Loucy (cell line): ENCODE results near the gene FABP3.

Source experiments
- H2AFZ ChIP-seq: fragments of 200-600 bp; sonication (generic); 2 replicates; pipeline ENCODE4 v1.6.0; 2016; ENCODE audit warnings: antibody characterized with exemption, mild to moderate bottlenecking, low read length, moderate library complexity
- H3F3A ChIP-seq: fragments of 200-600 bp; 2 replicates; pipeline ENCODE4 v1.6.0; 2016; ENCODE audit warnings: antibody characterized with exemption, low read depth, mild to moderate bottlenecking
- H3K27me3 ChIP-seq: fragments of 200-600 bp; sonication (generic); 2 replicates; pipeline ENCODE4 v1.6.1; 2014; ENCODE audit warnings: low read length, mild to moderate bottlenecking; ENCODE audit not compliant: insufficient read depth, poor library complexity, severe bottlenecking
- H3K36me3 ChIP-seq: fragments of 200-600 bp; sonication (generic); 2 replicates; pipeline ENCODE4 v1.6.1; 2016; ENCODE audit warnings: low read length; ENCODE audit not compliant: insufficient read depth
- H3K4me1 ChIP-seq: fragments of 200-600 bp; sonication (generic); 2 replicates; pipeline ENCODE4 v1.5.1; 2014; ENCODE audit warnings: low read length, mild to moderate bottlenecking; ENCODE audit not compliant: insufficient read depth, poor library complexity, severe bottlenecking
- H3K4me2 ChIP-seq: fragments of 200-600 bp; sonication (generic); 2 replicates; pipeline ENCODE4 v1.6.0; 2014; ENCODE audit warnings: antibody characterized with exemption, low read length, low read depth, mild to moderate bottlenecking; ENCODE audit not compliant: poor library complexity, severe bottlenecking
- H3K4me3 ChIP-seq: fragments of 200-600 bp; sonication (generic); 2 replicates; pipeline ENCODE4 v1.5.1; 2014; ENCODE audit warnings: low read length, mild to moderate bottlenecking, mixed read lengths; ENCODE audit not compliant: poor library complexity, severe bottlenecking
- H3K79me2 ChIP-seq: fragments of 200-600 bp; sonication (generic); 2 replicates; pipeline ENCODE4 v1.6.1; 2014; ENCODE audit warnings: low read length; ENCODE audit not compliant: insufficient read depth
- H3K9ac ChIP-seq: fragments of 200-600 bp; sonication (generic); 2 replicates; pipeline ENCODE4 v1.6.0; 2014; ENCODE audit warnings: mild to moderate bottlenecking, low read depth, low read length, moderate library complexity; ENCODE audit not compliant: poor library complexity, severe bottlenecking
- H3K9me2 ChIP-seq: fragments of 200-600 bp; sonication (generic); replicated peaks from 2 replicates; pipeline ENCODE4 v1.6.1; 2016; ENCODE audit warnings: low read depth, low read length, mixed read lengths
- H3K9me3 ChIP-seq: fragments of 200-600 bp; sonication (generic); 2 replicates; pipeline ENCODE4 v1.6.1; 2014; ENCODE audit warnings: mild to moderate bottlenecking, antibody characterized with exemption, low read length, low read depth; ENCODE audit not compliant: insufficient read depth
- H4K20me1 ChIP-seq: fragments of 200-600 bp; sonication (generic); 2 replicates; pipeline ENCODE4 v1.6.0; 2014; ENCODE audit warnings: antibody characterized with exemption, low read length, mild to moderate bottlenecking; ENCODE audit not compliant: insufficient read depth, poor library complexity, severe bottlenecking
- CTCF ChIP-seq: fragments of 200-600 bp; sonication (generic); conservative IDR thresholded peaks from 2 replicates; pipeline ENCODE4 v1.5.1; 2014; ENCODE audit warnings: mild to moderate bottlenecking, antibody characterized with exemption, low read length
- EZH2phosphoT487 ChIP-seq: fragments of 200-600 bp; IDR thresholded peaks from 2 replicates; pipeline ENCODE4 v1.6.1; 2018; ENCODE audit warnings: antibody characterized with exemption, mild to moderate bottlenecking, moderate library complexity, borderline replicate concordance

The FABP3 gene

GRCh38 chr1:31383967-31384366 is 11.1 kb upstream of the FABP3 start:
- H3K4me3 ChIP-seq, result no peak overlapping the region
- no peaks in the 10 kb centered on the region for H3K27me3 ChIP-seq
- H3K79me2 ChIP-seq, result no peaks in the 10 kb centered on the region
- no peaks in the 10 kb centered on the region for H3K36me3 ChIP-seq
- no peaks in the 10 kb centered on the region for H3K9me3 ChIP-seq
- no peaks in the 10 kb centered on the region for H3K4me1 ChIP-seq
- no peak overlapping the region for H3K9ac ChIP-seq
- TF ChIP-seq CTCF (no peak), EZH2phosphoT487 (no peak)
- no peak overlapping the region for H2AFZ ChIP-seq
- H3K4me2 ChIP-seq, result no peak overlapping the region
- no peaks in the 10 kb centered on the region for H3K9me2 ChIP-seq
- no peaks in the 10 kb centered on the region for H4K20me1 ChIP-seq
- H3F3A ChIP-seq, result no peaks in the 10 kb centered on the region

- H3F3A ChIP-seq, result no peaks in the 10 kb centered on the region
- H3K79me2 ChIP-seq, result no peaks in the 10 kb centered on the region
- no peaks in the 10 kb centered on the region for H4K20me1 ChIP-seq
- H3K9me2 ChIP-seq, result no peaks in the 10 kb centered on the region
- TF ChIP-seq EZH2phosphoT487, result no peak
- TF ChIP-seq CTCF, result no peak
- no peak overlapping the region for H2AFZ ChIP-seq
- no peaks in the 10 kb centered on the region for H3K9me3 ChIP-seq
- H3K4me2 ChIP-seq, result no peak overlapping the region
- H3K9ac ChIP-seq, result no peak overlapping the region
- no peak overlapping the region for H3K4me3 ChIP-seq
- no peaks in the 10 kb centered on the region for H3K36me3 ChIP-seq
- no peaks in the 10 kb centered on the region for H3K4me1 ChIP-seq
- no peaks in the 10 kb centered on the region for H3K27me3 ChIP-seq
These were observed 9.6 kb upstream of the FABP3 start for GRCh38 chr1:31382379-31382989.

- Histone ChIP-seq H3K27me3 (no peaks in the 10 kb centered on the region), H3K9ac (no peak overlapping the region), H3K4me2 (no peak overlapping the region), H4K20me1 (no peaks in the 10 kb centered on the region), H3K36me3 (no peaks in the 10 kb centered on the region), H3K4me3 (no peak overlapping the region), H3K9me3 (no peaks in the 10 kb centered on the region), H3K79me2 (no peaks in the 10 kb centered on the region), H3K4me1 (no peaks in the 10 kb centered on the region), H3F3A (no peaks in the 10 kb centered on the region), H2AFZ (no peak overlapping the region), H3K9me2 (no peaks in the 10 kb centered on the region)
- no peak for TF ChIP-seq EZH2phosphoT487
- TF ChIP-seq CTCF, result no peak
These were observed 8.8 kb upstream of the FABP3 start for GRCh38 chr1:31381394-31382294.
